Astrocyte of the spinal cord (primary cell): ENCODE data around the gene MPP2.

ENCODE experiments used
- DNase-seq: peaks from one replicate; pipeline ENCODE4 v3.0.0; 2011; ENCODE audit warnings: low read depth, low spot score
- H3K4me3 ChIP-seq: 2 replicates; pipeline ENCODE4 v1.5.1; 2011; ENCODE audit warnings: low read depth, mild to moderate bottlenecking, low read length, moderate library complexity
- in situ Hi-C: cut with HindIII; loops from 2 replicates; pipeline ENCODE4 v1.10.0; 2017; ENCODE audit warnings: low sequenced_read_pairs
- TF ChIP-seq, protein P1 (sequence below): IDR thresholded peaks from 2 replicates; pipeline ENCODE4 v1.5.1; 2012; ENCODE audit warnings: low read depth, mild to moderate bottlenecking, low read length, inconsistent platforms

The MPP2 gene

DNA sequence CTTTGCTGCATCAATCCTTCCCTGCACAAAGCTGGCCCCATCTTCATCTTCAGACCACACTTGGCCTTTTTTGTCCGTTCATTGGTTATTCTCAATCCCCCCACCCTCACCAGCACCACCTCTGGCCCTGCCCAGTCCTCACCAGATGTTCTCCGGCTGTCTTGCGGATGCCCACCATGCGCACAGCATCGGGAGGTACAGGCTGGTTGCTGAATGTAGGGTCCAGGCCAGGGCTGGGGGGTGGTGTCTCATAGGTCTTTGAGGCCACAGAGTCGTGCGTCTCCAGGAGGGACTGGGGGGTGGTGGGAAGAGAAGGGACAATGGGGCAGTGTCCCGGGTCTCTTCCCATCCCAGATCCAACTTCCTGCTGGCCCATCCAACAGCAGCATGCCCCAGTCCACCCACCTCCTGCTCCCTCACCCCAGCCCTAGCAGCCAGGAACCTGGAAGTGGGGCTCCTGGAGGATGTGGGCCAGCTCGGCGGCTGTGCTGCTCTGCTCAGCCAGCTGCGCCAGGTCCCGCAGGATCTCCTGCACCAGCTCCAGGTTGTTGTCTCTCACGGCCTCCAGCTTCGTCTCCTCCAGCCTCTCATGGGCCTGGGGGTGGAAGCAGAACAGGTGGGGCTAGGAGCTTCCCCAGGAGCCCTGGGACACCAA, 24.4 kb downstream of the MPP2 start:
- no peak for DNase-seq
- no peak overlapping the region for H3K4me3 ChIP-seq
- in situ Hi-C loops, result no loop called here
- TF ChIP-seq, protein P1, sequence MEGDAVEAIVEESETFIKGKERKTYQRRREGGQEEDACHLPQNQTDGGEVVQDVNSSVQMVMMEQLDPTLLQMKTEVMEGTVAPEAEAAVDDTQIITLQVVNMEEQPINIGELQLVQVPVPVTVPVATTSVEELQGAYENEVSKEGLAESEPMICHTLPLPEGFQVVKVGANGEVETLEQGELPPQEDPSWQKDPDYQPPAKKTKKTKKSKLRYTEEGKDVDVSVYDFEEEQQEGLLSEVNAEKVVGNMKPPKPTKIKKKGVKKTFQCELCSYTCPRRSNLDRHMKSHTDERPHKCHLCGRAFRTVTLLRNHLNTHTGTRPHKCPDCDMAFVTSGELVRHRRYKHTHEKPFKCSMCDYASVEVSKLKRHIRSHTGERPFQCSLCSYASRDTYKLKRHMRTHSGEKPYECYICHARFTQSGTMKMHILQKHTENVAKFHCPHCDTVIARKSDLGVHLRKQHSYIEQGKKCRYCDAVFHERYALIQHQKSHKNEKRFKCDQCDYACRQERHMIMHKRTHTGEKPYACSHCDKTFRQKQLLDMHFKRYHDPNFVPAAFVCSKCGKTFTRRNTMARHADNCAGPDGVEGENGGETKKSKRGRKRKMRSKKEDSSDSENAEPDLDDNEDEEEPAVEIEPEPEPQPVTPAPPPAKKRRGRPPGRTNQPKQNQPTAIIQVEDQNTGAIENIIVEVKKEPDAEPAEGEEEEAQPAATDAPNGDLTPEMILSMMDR, result no peak

DNA sequence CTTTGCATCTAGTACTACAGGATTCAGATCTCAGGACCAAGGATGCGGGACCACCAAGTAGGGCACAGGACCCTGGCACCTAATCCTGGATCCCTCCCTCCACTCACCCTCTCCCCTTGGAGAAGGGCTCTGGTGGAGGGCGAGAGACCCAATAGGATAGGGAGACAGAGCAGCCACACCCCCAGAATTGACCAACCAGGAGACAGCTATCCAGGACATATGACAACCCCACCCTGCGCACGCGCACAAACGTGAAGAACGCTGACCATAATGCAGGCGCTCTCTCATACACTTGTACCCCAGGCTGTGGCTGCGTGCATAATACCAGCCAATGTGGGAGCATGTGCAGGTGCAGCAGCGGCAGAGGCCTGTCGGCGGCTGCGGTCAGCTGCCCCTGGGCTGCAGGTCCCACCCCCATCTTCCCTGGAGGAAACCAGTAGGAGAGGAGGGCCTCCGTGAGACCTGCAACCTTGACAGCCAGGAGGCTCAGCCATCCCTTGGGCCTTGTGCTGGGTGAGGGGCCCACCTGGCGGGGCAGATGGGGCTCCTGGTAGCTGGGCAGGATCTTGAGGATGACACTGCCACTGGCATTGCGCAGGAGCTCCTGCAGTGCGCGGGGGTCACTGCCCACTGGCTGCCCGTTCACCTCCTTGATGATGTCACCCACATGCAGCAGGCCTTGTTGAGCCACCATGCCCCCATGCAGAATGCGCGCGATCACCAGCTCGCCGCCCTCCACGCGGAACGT, 25.4 kb downstream of the MPP2 start:
- H3K4me3 ChIP-seq, result no peak overlapping the region
- in situ Hi-C loops, result no loop called here
- TF ChIP-seq, protein P1, result no peak
- no peak for DNase-seq

DNA sequence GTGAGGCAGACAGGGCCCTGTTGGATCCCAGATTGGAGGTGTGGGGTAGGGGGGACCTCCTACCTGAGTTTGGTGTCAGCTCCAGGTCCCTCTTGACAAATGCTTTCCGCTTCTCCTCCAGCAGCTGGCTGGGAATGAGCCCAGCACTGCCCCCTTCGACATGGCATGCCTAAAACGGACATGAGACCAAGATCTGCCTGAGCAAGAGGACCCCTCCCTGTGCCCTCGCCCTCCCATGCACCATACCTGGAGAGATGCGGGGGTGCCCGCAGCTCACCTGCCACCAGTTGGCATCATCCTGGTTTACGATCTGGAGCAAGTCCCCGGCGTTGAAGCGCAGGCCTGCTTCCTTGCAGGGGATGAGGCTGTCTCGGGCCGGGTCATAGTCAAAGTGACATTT, 26.2 kb downstream of the MPP2 start:
- H3K4me3 ChIP-seq, result no peak overlapping the region
- DNase-seq, result no peak
- in situ Hi-C loops, result no loop called here
- TF ChIP-seq, protein P1, result no peak

DNA sequence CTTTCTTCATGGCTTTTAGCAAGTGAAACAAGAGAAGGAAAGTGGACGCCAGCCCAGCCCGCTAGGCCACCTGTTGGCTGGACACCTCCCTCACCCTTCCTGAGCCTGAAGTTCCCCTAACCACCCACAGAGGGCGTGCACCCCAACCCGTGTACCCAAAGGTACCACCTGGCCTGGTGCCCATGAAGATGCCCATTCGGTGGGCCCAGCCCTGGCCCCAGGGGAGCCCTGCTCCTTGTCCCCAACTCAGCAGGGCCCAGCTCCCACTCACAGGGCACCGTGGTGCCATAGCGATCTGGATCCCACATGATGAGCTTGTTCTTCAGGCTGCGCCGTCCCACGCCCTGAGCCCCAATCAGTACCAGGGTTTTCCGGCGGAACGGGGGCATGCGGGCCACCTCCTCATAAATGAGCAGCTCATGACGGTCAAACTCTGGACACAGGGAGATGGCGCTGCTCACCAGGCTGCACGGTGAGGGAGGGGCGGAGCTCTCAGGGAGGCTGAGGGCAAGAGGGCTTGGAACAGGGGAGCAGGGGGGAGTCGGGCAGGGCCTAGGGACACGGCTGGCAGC, 26.8 kb downstream of the MPP2 start:
- no peak overlapping the region for H3K4me3 ChIP-seq
- peak; percentile 9 for DNase-seq
- TF ChIP-seq, protein P1, result peak; percentile 74
- in situ Hi-C loops, result no loop called here

DNA sequence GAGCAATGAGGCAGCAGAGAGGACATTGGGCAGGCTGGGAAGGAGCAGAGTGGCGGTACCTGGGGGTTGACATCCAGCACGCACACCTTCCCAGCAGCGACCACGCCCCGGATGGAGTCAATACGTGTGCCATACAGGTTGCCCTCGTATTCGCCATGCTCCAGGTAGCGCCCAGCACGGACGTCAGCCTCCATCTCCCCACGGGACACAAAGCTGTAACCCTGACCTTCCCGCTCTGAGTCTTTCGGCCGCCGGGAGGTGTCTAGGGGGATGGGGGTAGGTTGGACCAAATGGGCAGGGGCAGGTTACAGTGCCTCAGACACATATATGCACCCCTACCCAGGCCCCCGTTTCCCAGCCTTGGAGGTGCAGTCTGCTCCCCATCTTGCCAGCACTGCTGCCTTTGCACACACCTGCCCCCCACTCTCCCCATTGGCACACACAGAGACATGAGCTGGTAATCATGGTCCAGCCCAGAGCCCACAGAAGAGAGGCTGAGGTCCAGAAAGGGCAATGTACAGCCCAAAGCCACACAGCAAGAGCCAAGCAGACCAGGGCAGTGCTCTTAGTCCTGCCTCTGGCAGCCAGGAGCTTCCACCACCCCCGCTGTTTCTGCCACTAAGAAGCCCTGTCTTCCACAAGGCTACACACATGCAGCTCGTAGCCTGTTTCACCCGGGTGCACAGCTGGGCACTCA, 27.5 kb downstream of the MPP2 start:
- no peak overlapping the region for H3K4me3 ChIP-seq
- TF ChIP-seq, protein P1, result no peak
- in situ Hi-C loops, result no loop called here
- no peak for DNase-seq
